GM23248 (cell line): ENCODE results near the gene AMIGO2.

Source experiments
- EZH2 ChIP-seq: fragments of 200-600 bp; sonication (generic); IDR thresholded peaks from 2 replicates; pipeline ENCODE4 v1.6.1; 2018; ENCODE audit warnings: antibody characterized with exemption, mild to moderate bottlenecking; ENCODE audit not compliant: insufficient read depth, poor library complexity, severe bottlenecking
- EZH2phosphoT487 ChIP-seq: fragments of 200-600 bp; sonication (generic); IDR thresholded peaks from 2 replicates; pipeline ENCODE4 v1.6.1; 2018; ENCODE audit warnings: antibody characterized with exemption, moderate library complexity, mild to moderate bottlenecking, low read depth; ENCODE audit not compliant: insufficient read depth

- TF ChIP-seq EZH2 (no peak), EZH2phosphoT487 (no peak)
These were observed 45.8 kb downstream of the AMIGO2 start for GRCh38 chr12:47033789-47034555.
